Neural progenitor cell (in vitro differentiated cells): ENCODE data around the gene OOSP4A. TPM values are rescaled to one million over a fixed set of nuclear protein-coding genes. Genes with fewer than 3 reads are reported as not detected.

Source experiments
- DNase-seq: peaks from one replicate; pipeline ENCODE4 v3.0.0-alpha.2; 2016; ENCODE audit warnings: low spot score
- H2AFZ ChIP-seq: fragments of 200-600 bp; sonication (generic); replicated peaks from 2 replicates; pipeline ENCODE4 v1.6.1; 2016; ENCODE audit warnings: antibody characterized with exemption
- H3F3A ChIP-seq: fragments of 200-600 bp; sonication (generic); 2 replicates; pipeline ENCODE4 v1.6.1; 2016; ENCODE audit warnings: antibody characterized with exemption, low read depth
- H3K27ac ChIP-seq: fragments of 200-600 bp; sonication (generic); 2 replicates; pipeline ENCODE4 v1.5.1; 2016; ENCODE audit warnings: mild to moderate bottlenecking
- H3K27me3 ChIP-seq: fragments of 200-600 bp; sonication (generic); 2 replicates; pipeline ENCODE4 v1.6.1; 2016; ENCODE audit warnings: mild to moderate bottlenecking, moderate library complexity
- H3K36me3 ChIP-seq: fragments of 200-600 bp; sonication (generic); 2 replicates; pipeline ENCODE4 v1.5.1; 2016
- H3K4me1 ChIP-seq: fragments of 200-600 bp; sonication (generic); 2 replicates; pipeline ENCODE4 v1.6.1; 2016; ENCODE audit warnings: mixed run types
- H3K4me2 ChIP-seq: fragments of 200-600 bp; sonication (generic); 2 replicates; pipeline ENCODE4 v1.6.1; 2016
- H3K4me3 ChIP-seq: fragments of 200-600 bp; sonication (generic); 2 replicates; pipeline ENCODE4 v1.5.1; 2016
- H3K79me2 ChIP-seq: fragments of 200-600 bp; sonication (generic); 2 replicates; pipeline ENCODE4 v1.6.1; 2016; ENCODE audit warnings: low read depth
- H3K9ac ChIP-seq: fragments of 200-600 bp; sonication (generic); 2 replicates; pipeline ENCODE4 v1.6.1; 2016
- H3K9me3 ChIP-seq: fragments of 200-600 bp; sonication (generic); 2 replicates; pipeline ENCODE4 v1.5.1; 2016; ENCODE audit warnings: low read depth
- H4K20me1 ChIP-seq: fragments of 200-600 bp; sonication (generic); 2 replicates; pipeline ENCODE4 v1.6.1; 2016; ENCODE audit warnings: low read depth
- H3K27ac Mint-ChIP-seq: 3 replicates; pipeline ENCODE4 v1.8.0; 2021; ENCODE audit warnings: mixed read lengths
- H3K27me3 Mint-ChIP-seq: 2 replicates; pipeline ENCODE4 v1.8.0; 2022; ENCODE audit warnings: low read depth, mild to moderate bottlenecking, inconsistent platforms, moderate library complexity, mixed read lengths; ENCODE audit not compliant: insufficient read depth
- H3K36me3 Mint-ChIP-seq: 3 replicates; pipeline ENCODE4 v1.8.0; 2021; ENCODE audit warnings: mixed read lengths
- H3K4me1 Mint-ChIP-seq: 3 replicates; pipeline ENCODE4 v1.8.0; 2021; ENCODE audit warnings: mixed read lengths
- H3K4me3 Mint-ChIP-seq: 3 replicates; pipeline ENCODE4 v1.8.0; 2021; ENCODE audit warnings: mild to moderate bottlenecking, moderate library complexity, mixed read lengths
- H3K9me3 Mint-ChIP-seq: 3 replicates; pipeline ENCODE4 v1.8.0; 2020; ENCODE audit warnings: mixed read lengths
- CTCF ChIP-seq: fragments of 200-600 bp; sonication (generic); IDR thresholded peaks from 2 replicates; pipeline ENCODE4 v1.5.1; 2017; ENCODE audit warnings: antibody characterized with exemption, mild to moderate bottlenecking
- EZH2 ChIP-seq: fragments of 200-600 bp; sonication (generic); IDR thresholded peaks from 2 replicates; pipeline ENCODE4 v1.6.1; 2017; ENCODE audit warnings: antibody characterized with exemption, mild to moderate bottlenecking, moderate library complexity
- EZH2phosphoT487 ChIP-seq: fragments of 200-600 bp; sonication (generic); IDR thresholded peaks from 2 replicates; pipeline ENCODE4 v1.6.1; 2017; ENCODE audit warnings: antibody characterized with exemption
- total RNA-seq: library from RNA; depleted of rRNA; stranded (reverse); fragments of >200 nt; gene quantifications from 2 replicates; pipeline ENCODE4 v1.2.3, GENCODE V29; 2015; ENCODE audit warnings: low replicate concordance

Gene OOSP4A
- total RNA-seq, 1 donor from 2014 or later, result not detected

GRCh38 chr11:59938718-59939117 is 25.1 kb upstream of the OOSP4A start:
- Histone ChIP-seq H2AFZ (no peak overlapping the region), H3K27me3 (no peaks in the 10 kb centered on the region), H4K20me1 (no peaks in the 10 kb centered on the region), H3K79me2 (no peaks in the 10 kb centered on the region), H3K4me2 (no peak overlapping the region), H3K27ac (no peak overlapping the region), H3F3A (no peaks in the 10 kb centered on the region), H3K4me3 (no peak overlapping the region), H3K9ac (no peak overlapping the region), H3K4me1 (no peaks in the 10 kb centered on the region), H3K9me3 (no peaks in the 10 kb centered on the region), H3K36me3 (no peaks in the 10 kb centered on the region)
- no peak for TF ChIP-seq EZH2phosphoT487
- TF ChIP-seq CTCF, result no peak
- TF ChIP-seq EZH2, result no peak
- Mint-ChIP-seq H3K27ac (no peak overlapping the region), H3K36me3 (no peaks in the 10 kb centered on the region), H3K9me3 (no peaks in the 10 kb centered on the region), H3K4me3 (no peak overlapping the region), H3K4me1 (no peaks in the 10 kb centered on the region), H3K27me3 (peaks cover 3% of the 10 kb centered on the region)
- DNase-seq, result no peak

DNA sequence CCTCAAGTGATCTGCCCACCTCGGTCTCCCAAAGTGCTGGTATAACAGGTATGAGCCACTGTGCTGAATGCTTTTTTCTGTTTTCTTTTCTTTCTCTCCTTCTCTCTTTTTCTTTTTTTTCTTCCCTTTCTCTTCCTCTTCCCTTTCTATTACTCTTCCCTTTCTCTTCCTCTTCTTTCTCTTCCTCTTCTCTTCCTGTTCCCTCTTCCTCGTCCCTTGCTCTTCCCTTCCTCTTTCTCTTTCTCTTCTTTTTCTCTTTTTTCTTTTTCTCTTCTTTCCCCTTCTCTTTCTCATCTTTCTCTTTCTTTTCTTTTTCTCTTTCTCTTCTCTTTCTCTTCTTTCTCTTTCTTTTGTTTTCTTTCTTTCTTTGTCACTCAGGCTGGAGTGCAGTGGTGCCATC is 24.4 kb upstream of the OOSP4A start:
- H3K9me3 Mint-ChIP-seq, result no peaks in the 10 kb centered on the region
- H3K27ac Mint-ChIP-seq, result no peak overlapping the region
- no peak overlapping the region for H3K27ac ChIP-seq
- no peaks in the 10 kb centered on the region for H3K79me2 ChIP-seq
- H3K9me3 ChIP-seq, result no peaks in the 10 kb centered on the region
- H3K27me3 Mint-ChIP-seq, result peaks cover 2% of the 10 kb centered on the region
- no peaks in the 10 kb centered on the region for H3K27me3 ChIP-seq
- TF ChIP-seq EZH2phosphoT487, result no peak
- no peak for DNase-seq
- no peaks in the 10 kb centered on the region for H3K36me3 Mint-ChIP-seq
- H3F3A ChIP-seq, result no peaks in the 10 kb centered on the region
- no peak overlapping the region for H2AFZ ChIP-seq
- no peaks in the 10 kb centered on the region for H3K4me1 Mint-ChIP-seq
- H3K4me2 ChIP-seq, result no peak overlapping the region
- no peak overlapping the region for H3K4me3 ChIP-seq
- H3K9ac ChIP-seq, result no peak overlapping the region
- no peaks in the 10 kb centered on the region for H3K4me1 ChIP-seq
- no peak overlapping the region for H3K4me3 Mint-ChIP-seq
- H3K36me3 ChIP-seq, result no peaks in the 10 kb centered on the region
- no peaks in the 10 kb centered on the region for H4K20me1 ChIP-seq

GRCh38 chr11:59941091-59941490 is 22.7 kb upstream of the OOSP4A start:
- no peaks in the 10 kb centered on the region for H3F3A ChIP-seq
- H3K27ac Mint-ChIP-seq, result no peak overlapping the region

More at GRCh38 chr11:59941091-59941490, 22.7 kb upstream of the OOSP4A start:
- H3K36me3 Mint-ChIP-seq, result no peaks in the 10 kb centered on the region
- DNase-seq, result no peak
- H3K4me1 ChIP-seq, result no peaks in the 10 kb centered on the region
- no peak overlapping the region for H2AFZ ChIP-seq
- H3K27ac ChIP-seq, result no peak overlapping the region
- no peaks in the 10 kb centered on the region for H3K4me1 Mint-ChIP-seq
- no peaks in the 10 kb centered on the region for H3K27me3 ChIP-seq
- no peak overlapping the region for H3K4me2 ChIP-seq
- peaks cover 2% of the 10 kb centered on the region for H3K27me3 Mint-ChIP-seq
- no peak overlapping the region for H3K9ac ChIP-seq
- TF ChIP-seq EZH2 (no peak), CTCF (no peak), EZH2phosphoT487 (no peak)
- no peaks in the 10 kb centered on the region for H4K20me1 ChIP-seq
- no peaks in the 10 kb centered on the region for H3K9me3 Mint-ChIP-seq
- no peak overlapping the region for H3K4me3 Mint-ChIP-seq
- no peak overlapping the region for H3K4me3 ChIP-seq
- H3K79me2 ChIP-seq, result no peaks in the 10 kb centered on the region
- no peaks in the 10 kb centered on the region for H3K36me3 ChIP-seq
- no peaks in the 10 kb centered on the region for H3K9me3 ChIP-seq
